ENCODE measurements around the gene COBL. TPM values are rescaled to one million over a fixed set of nuclear protein-coding genes. Genes with fewer than 3 reads are reported as not detected.

COBL gene
- total RNA-seq, 2 experiments from 2014 or later, result not detected

DNA sequence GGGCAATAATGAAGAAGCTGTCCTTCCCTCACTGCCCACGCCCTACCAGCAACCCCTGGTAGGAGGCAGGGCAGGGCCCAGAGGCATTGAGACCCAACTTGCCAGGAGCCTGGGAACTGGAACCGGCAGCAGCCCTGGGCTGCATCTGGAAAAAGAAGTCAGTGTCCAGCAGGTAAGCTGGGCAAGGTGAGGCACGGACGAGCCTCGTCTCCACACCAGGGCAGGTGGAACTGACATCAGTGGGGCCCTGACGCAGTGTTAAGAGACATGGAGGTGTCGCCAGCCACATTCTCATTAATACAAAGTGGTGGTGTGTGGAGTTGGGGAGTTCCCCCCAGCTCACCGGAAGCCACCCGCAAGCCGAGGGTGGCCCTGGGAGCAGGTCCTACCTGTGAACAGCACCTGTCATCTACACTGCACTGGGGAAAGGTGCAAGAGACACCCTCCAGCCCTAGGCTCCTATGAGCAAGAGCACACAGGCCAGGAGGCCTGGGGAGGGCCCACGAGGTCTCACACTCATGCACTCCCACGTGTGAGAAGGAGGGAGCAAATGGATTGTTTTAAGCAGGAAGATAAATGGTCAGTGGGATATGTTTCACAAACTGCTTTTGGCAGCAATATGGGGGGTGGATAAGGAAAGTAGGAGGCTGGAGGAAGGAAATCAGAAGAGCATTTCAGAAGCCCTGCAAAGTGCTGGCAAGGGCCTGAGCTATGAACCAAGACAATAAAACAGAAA is 53.6 kb downstream of the COBL start:
- no peak overlapping the region for H3K27ac Mint-ChIP-seq
- no peaks in the 10 kb centered on the region for H3K36me3 Mint-ChIP-seq (ENCODE audit: low read depth)
- no peak for DNase-seq
- H3K9me3 Mint-ChIP-seq, result no peaks in the 10 kb centered on the region
- CTCF ChIA-PET, result interaction anchor here (0.8 kb wide), 1 partner anchor 8 kb away, joined by 4 read pairs; no protein-coding TSS in a partner anchor
- H3K27me3 Mint-ChIP-seq (ENCODE audit: low read depth), result peaks cover 5% of the 10 kb centered on the region
- no peak overlapping the region for H3K4me3 Mint-ChIP-seq
- H3K4me1 Mint-ChIP-seq (ENCODE audit: low read depth), result no peaks in the 10 kb centered on the region
- intact Hi-C loops (cut with micrococcal nuclease), result no loop called here

DNA sequence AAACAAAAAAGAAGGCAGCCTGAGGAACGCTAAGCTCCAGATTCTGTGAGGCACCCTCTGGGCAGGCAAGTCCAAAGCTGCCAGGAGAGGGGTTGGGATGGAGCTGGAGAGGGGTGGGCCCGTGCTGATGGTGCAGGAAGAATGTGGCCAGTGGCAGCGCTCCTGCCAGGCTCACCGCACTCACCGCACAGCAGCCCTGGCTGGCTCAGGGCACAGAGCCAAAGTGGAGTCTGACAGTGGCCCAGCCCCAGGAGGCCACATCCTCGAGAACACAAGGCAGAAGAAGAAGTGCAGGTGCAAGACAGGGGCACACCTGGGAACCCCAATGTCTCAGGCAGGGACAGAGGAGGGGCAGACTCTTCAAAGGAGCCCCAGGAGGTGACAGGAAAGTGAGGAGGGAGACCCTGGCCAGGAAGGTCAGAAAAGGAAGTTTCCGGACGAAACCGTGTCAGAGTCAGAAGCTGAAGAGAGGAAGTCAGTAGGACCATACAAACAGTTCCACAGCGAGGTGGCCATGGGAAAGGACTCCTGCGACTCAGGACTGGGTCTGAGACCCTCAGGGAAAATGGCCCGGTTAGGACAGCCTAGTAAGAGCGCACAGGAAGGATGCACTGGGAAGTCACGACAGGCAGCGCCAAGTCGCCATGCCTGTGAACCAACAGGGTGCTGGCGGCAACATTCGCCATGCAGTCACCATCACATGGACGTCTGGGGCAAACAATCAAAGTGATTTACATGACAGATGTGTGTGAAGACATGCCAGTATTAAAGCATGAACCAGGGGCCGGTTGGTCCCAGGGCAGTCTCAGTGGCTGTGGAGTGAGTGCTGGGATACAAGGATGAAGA is 54.4 kb downstream of the COBL start:
- CTCF ChIA-PET, result no interaction called here
- no peak for DNase-seq
- intact Hi-C loops (cut with micrococcal nuclease), result no loop called here
- Mint-ChIP-seq H3K9me3 (no peaks in the 10 kb centered on the region), H3K36me3 (ENCODE audit: low read depth) (no peaks in the 10 kb centered on the region), H3K27me3 (ENCODE audit: low read depth) (peaks cover 5% of the 10 kb centered on the region), H3K4me1 (ENCODE audit: low read depth) (no peaks in the 10 kb centered on the region), H3K4me3 (no peak overlapping the region), H3K27ac (no peak overlapping the region)

DNA sequence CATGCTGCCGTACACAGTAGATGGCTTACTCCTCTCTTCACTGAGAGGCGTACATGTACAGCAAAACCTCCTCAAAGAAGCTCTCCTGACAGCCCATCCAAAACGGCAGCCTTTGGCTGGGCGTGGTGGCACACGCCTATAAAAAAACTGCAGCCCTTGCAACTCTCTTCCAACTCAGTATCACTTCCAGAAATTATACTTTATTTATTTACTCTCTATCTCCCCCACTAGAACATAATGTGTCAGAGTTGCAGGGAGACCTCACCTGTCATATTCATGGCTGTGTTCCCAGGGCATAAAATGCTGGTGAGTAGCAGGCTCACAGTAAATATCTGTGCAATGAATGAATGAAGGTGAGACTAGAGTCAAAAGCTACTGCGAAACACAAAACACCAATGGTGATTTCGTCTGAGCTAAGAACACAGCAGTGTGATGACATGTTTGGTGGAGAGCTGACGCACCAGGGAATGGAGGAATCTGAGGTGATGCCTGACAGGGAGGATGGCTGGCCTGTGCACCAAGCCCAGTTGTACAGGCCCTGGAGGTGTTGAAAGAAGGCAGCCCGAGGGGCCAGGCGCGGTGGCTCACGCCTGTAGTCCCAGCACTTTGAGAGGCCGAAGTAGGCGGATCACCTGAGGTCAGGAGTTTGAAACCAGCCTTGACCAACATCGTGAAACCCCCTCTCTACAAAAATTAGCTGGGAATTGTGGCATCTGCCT is 55.3 kb downstream of the COBL start:
- H3K27me3 Mint-ChIP-seq (ENCODE audit: low read depth), result peaks cover 5% of the 10 kb centered on the region
- no peak overlapping the region for H3K27ac Mint-ChIP-seq

DNA sequence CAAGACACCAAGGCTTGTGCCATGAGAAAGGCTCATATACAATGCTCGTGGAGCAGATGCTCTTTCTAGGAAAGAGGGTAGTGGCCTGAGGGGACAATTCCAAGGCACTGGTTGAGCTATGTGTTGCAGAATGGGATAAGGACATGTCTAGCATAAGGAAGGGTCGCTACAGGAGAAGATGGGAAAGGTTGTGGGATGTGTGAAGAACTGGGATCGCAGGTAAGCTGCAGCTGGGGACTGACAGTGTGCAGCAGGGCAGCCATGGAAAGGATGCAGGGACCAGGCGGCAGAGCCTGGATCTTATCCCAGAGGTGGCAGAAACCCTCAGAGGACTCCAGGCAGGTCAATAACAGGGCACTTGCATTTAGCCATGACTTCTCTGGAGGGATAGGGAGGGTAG is 56.1 kb downstream of the COBL start:
- no peak overlapping the region for H3K27ac Mint-ChIP-seq
- no peak overlapping the region for H3K4me3 Mint-ChIP-seq
- CTCF ChIA-PET, result no interaction called here
- peaks cover 5% of the 10 kb centered on the region for H3K27me3 Mint-ChIP-seq (ENCODE audit: low read depth)
- no peaks in the 10 kb centered on the region for H3K4me1 Mint-ChIP-seq (ENCODE audit: low read depth)
- no peaks in the 10 kb centered on the region for H3K36me3 Mint-ChIP-seq (ENCODE audit: low read depth)
- DNase-seq, result no peak
- intact Hi-C loops (cut with micrococcal nuclease), result no loop called here
- no peaks in the 10 kb centered on the region for H3K9me3 Mint-ChIP-seq

More for the DNA sequence above, 55.3 kb downstream of the COBL start:
- no peaks in the 10 kb centered on the region for H3K4me1 Mint-ChIP-seq (ENCODE audit: low read depth)
- intact Hi-C loops (cut with micrococcal nuclease), result no loop called here
- no peak for DNase-seq
- no peaks in the 10 kb centered on the region for H3K36me3 Mint-ChIP-seq (ENCODE audit: low read depth)
- no peak overlapping the region for H3K4me3 Mint-ChIP-seq
- no peaks in the 10 kb centered on the region for H3K9me3 Mint-ChIP-seq
- CTCF ChIA-PET, result no interaction called here

DNA sequence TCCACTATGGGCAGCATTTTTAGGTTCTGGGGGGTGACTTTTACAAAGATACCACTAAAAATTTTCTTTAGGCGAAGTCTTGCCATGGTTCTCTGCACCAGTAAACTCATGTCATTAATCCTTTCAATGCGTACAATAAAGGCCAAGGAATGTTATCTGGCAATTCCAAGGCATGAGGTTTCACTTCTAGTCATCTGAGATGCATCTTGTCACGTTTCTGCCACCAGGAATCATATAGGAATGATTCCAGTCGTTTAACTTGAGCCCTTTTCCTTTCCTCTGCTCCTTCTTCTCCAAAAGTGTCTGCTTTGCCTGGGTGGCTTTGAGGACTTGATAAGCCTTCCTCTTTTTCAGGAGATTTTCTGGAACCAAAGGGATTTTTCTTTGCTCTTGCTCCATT is 56.8 kb downstream of the COBL start:
- CTCF ChIA-PET, result no interaction called here
- Mint-ChIP-seq H3K4me1 (ENCODE audit: low read depth) (no peaks in the 10 kb centered on the region), H3K27me3 (ENCODE audit: low read depth) (peaks cover 5% of the 10 kb centered on the region), H3K4me3 (no peak overlapping the region), H3K36me3 (ENCODE audit: low read depth) (no peaks in the 10 kb centered on the region), H3K9me3 (no peaks in the 10 kb centered on the region), H3K27ac (no peak overlapping the region)
- intact Hi-C loops (cut with micrococcal nuclease), result no loop called here
- no peak for DNase-seq

- CTCF ChIA-PET, result no interaction called here
- DNase-seq, result no peak
- Mint-ChIP-seq H3K27me3 (ENCODE audit: low read depth) (peaks cover 5% of the 10 kb centered on the region), H3K27ac (no peak overlapping the region), H3K4me1 (ENCODE audit: low read depth) (no peaks in the 10 kb centered on the region), H3K9me3 (no peaks in the 10 kb centered on the region), H3K4me3 (no peak overlapping the region), H3K36me3 (ENCODE audit: low read depth) (no peaks in the 10 kb centered on the region)
- intact Hi-C loops (cut with micrococcal nuclease), result no loop called here
Observed at GRCh38 chr7:51256916-51257315, 59.7 kb downstream of the COBL start.

DNA sequence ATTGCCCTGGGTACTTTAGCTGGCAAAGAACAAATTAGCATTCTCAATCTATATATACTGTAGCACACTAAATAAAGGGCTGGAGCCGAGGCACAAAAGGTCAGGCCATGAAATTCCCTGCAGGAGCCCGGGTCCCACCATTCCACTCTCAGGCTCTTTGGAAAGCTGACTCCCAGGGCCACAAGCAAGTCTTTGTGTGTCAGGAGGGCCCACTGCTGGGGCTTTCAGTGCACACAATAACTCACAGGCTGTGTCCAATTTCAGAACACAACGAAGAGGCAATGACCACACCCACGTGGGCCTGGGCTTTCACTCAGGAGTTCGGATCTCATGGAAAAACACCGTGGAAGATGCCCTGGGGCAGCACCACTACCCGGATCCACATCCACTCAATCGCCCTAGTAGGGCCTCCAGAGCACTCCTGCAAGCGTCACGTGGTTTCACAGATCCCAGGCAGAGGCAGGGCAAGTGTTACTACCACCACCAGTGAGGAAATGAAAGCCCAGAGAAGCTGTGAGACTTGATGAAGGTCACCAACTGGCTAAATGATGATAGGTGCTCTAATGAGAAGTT is 60.3 kb downstream of the COBL start:
- no peaks in the 10 kb centered on the region for H3K9me3 Mint-ChIP-seq
- no peak overlapping the region for H3K4me3 Mint-ChIP-seq
- CTCF ChIA-PET, result no interaction called here
- H3K36me3 Mint-ChIP-seq (ENCODE audit: low read depth), result no peaks in the 10 kb centered on the region
- H3K27ac Mint-ChIP-seq, result no peak overlapping the region
- no peak for DNase-seq
- intact Hi-C loops (cut with micrococcal nuclease), result no loop called here
- no peaks in the 10 kb centered on the region for H3K4me1 Mint-ChIP-seq (ENCODE audit: low read depth)
- H3K27me3 Mint-ChIP-seq (ENCODE audit: low read depth), result peaks cover 4% of the 10 kb centered on the region

DNA sequence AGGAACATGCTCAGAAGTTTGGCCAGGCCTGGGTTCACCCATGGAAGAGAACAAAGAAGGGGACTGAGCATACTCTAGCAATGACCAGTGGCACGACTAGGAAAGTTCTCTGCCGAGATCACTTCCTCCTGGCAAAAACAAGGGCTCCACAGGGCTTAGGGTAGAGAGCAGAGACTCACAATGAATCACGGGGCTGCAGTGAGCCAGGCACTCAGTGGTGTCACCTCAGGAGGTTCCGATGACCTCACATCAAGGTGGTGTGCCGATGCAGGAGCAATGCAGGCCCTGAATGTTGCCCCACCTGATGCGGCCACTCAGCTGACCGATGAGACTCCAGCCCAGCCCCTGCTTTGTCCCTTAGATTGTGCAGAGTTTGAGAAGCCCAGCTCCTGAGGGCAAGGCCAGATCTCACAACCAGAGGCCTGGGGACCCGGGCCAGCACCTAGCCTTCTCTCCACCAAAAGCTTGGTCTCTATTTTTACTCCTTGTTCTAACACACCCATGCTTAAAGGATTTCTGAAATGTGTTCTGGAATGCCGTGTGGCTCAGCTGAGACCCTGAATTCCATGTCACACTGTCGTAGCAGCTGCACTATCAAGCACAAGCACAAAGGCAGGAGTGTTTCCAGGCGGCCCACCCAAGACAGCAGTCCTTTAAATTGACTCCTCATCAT is 60.9 kb downstream of the COBL start:
- no peak for DNase-seq
- no peaks in the 10 kb centered on the region for H3K4me1 Mint-ChIP-seq (ENCODE audit: low read depth)
- H3K27me3 Mint-ChIP-seq (ENCODE audit: low read depth), result peaks cover 3% of the 10 kb centered on the region
- H3K36me3 Mint-ChIP-seq (ENCODE audit: low read depth), result no peaks in the 10 kb centered on the region
- intact Hi-C loops (cut with micrococcal nuclease), result no loop called here
- CTCF ChIA-PET, result no interaction called here
- no peaks in the 10 kb centered on the region for H3K9me3 Mint-ChIP-seq
- no peak overlapping the region for H3K27ac Mint-ChIP-seq
- no peak overlapping the region for H3K4me3 Mint-ChIP-seq

DNA sequence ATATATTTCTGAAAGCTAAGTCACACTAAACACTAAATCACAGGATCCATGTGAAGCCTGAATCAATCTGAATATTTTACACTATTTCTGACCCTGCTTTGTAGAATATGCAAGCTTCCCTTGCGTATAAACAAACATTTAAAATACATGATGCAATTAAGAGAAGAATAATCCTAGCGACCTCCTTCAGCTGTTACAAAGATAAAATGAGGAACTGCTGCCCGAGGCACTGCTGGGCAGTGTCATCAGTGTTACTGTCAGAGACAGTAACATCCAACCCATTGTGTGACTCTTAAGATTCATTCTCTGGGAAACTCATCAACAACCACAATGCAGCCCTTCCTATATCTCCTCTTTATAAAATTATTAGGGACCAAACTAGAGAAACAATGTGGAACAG is 61.6 kb downstream of the COBL start:
- Mint-ChIP-seq H3K9me3 (no peaks in the 10 kb centered on the region), H3K4me1 (ENCODE audit: low read depth) (no peaks in the 10 kb centered on the region), H3K36me3 (ENCODE audit: low read depth) (no peaks in the 10 kb centered on the region), H3K27ac (no peak overlapping the region), H3K4me3 (no peak overlapping the region), H3K27me3 (ENCODE audit: low read depth) (peaks cover 3% of the 10 kb centered on the region)
- DNase-seq, result no peak
- CTCF ChIA-PET, result interaction anchor here (1.1 kb wide), 1 partner anchor 8 kb away, joined by 4 read pairs; no protein-coding TSS in a partner anchor
- intact Hi-C loops (cut with micrococcal nuclease), result no loop called here

DNA sequence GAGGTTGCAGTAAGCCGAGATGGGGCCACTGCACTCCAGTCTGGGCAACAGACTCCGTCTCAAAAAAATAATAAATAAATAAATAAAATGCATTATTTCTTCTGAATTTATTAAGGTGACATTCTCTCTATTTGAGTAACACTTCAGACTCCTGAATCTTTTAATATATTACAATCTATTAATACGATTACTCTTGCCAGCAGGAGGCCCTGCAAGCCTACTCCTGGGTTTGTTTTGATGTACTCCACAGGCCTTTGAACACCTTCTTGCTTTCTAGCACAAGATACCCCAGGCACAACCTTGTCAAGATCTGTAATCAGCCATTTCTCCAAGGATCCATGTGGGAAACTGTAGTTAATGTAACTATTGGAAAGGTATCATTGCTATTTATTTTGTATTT is 63.5 kb downstream of the COBL start:
- no peaks in the 10 kb centered on the region for H3K36me3 Mint-ChIP-seq (ENCODE audit: low read depth)
- H3K27ac Mint-ChIP-seq, result no peak overlapping the region
- CTCF ChIA-PET, result no interaction called here
- H3K4me3 Mint-ChIP-seq, result no peak overlapping the region
- no peaks in the 10 kb centered on the region for H3K9me3 Mint-ChIP-seq
- no peaks in the 10 kb centered on the region for H3K4me1 Mint-ChIP-seq (ENCODE audit: low read depth)
- intact Hi-C loops (cut with micrococcal nuclease), result no loop called here
- DNase-seq, result no peak
- no peaks in the 10 kb centered on the region for H3K27me3 Mint-ChIP-seq (ENCODE audit: low read depth)

DNA sequence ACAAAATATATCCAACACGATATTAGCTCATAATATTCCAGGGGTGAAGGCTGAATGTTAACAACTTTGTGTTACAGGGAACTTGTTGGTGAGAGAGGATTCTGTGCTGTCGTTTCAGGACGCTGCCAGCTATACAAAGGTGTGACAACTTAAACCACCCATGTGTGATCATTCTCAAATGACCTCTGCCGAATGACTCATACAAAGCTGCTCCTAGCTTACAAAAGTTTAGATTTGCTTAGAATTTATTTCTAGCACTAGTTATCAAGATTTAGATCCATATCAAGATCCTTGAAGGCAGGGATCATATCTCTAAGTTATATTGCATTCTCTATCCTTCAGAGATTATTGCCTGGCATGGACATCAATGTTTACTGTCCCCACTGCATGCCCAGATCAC is 65.3 kb downstream of the COBL start:
- no peaks in the 10 kb centered on the region for H3K27me3 Mint-ChIP-seq (ENCODE audit: low read depth)
- CTCF ChIA-PET, result no interaction called here
- no peaks in the 10 kb centered on the region for H3K4me1 Mint-ChIP-seq (ENCODE audit: low read depth)
- H3K36me3 Mint-ChIP-seq (ENCODE audit: low read depth), result no peaks in the 10 kb centered on the region
- no peak overlapping the region for H3K4me3 Mint-ChIP-seq
- no peak for DNase-seq
- intact Hi-C loops (cut with micrococcal nuclease), result no loop called here
- no peaks in the 10 kb centered on the region for H3K9me3 Mint-ChIP-seq
- no peak overlapping the region for H3K27ac Mint-ChIP-seq

GRCh38 chr7:51250512-51250911 is 66.1 kb downstream of the COBL start:
- Mint-ChIP-seq H3K36me3 (ENCODE audit: low read depth) (no peaks in the 10 kb centered on the region), H3K27me3 (ENCODE audit: low read depth) (no peaks in the 10 kb centered on the region), H3K9me3 (no peaks in the 10 kb centered on the region), H3K4me1 (ENCODE audit: low read depth) (no peaks in the 10 kb centered on the region), H3K4me3 (no peak overlapping the region), H3K27ac (no peak overlapping the region)
- intact Hi-C loops (cut with micrococcal nuclease), result no loop called here
- CTCF ChIA-PET, result no interaction called here
- no peak for DNase-seq
